ENCODE results near the gene PPP1R9A.

The PPP1R9A gene

DNA sequence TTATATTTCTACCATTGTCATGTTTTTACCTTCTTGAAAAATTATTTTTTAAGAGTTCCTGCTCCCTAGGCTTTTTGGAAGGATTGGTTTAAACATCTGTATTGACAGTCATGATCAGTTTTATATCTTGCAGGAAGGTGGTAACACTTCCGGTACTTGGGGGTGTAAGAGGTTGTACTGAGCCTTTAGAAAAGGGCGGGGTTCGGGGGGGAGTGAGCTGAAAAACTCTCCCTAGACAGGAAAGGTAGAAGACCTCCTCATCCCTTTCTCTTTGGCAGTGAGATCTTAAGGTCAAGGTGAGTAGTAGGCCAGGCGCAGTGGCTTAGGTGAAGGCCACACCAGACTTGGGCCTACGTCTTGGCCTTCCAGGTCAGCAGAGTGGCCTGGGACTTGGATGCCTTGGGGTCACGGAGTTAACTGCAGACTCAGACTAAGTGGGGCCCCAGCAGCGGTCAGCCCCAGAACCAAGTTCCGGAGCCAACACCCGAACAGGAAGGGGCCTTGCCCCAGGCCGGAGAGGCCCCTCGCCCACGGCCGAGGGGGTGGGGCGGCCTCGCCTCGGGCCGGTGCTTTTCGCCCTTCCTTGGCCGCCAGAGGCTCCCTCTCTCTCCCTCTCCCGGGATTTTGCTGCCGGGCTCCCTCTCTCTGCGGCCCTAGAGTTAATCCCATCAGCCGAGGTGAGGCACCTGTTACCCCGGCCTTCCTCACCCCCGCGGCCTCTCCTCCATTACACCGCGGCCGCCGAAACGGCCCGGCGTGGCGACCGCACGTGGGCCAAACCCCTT is at the start of gene PPP1R9A:
PPP1R9A (plus strand) TSS at position 569 of the 785 bp plus-strand sequence. CDS start 2,520 bp downstream, outside the sequence.
- TF ChIP-seq EZH2 (IDR thresholded peaks at IDR 0.05; ENCODE audit: borderline replicate concordance, low read depth, low read length, severe bottlenecking) (no peak), CTCF (IDR thresholded peaks at IDR 0.05; ENCODE audit: borderline replicate concordance, extremely low read depth, low read length, poor library complexity, severe bottlenecking) (no peak)
- H2AFZ ChIP-seq (ENCODE audit: low read depth, low read length): no peak within 1 kb of the TSS
- no peaks in the 10 kb centered on the region for H3K27me3 ChIP-seq (ENCODE audit: insufficient read depth, low read length, poor library complexity)
- H3K4me1 ChIP-seq (ENCODE audit: insufficient read depth, low read length): no peaks in the 10 kb centered on the region
- H4K20me1 ChIP-seq (ENCODE audit: insufficient read depth, low read length): no peaks in the 10 kb centered on the region
- no peaks in the 10 kb centered on the region for H3K79me2 ChIP-seq (ENCODE audit: insufficient read depth, low read length)
- no peak within 1 kb of the TSS for H3K4me2 ChIP-seq (ENCODE audit: insufficient read depth, low read length)
- H3K36me3 ChIP-seq (ENCODE audit: insufficient read depth, low read length): no peaks in the 10 kb centered on the region
- H3K27ac ChIP-seq (ENCODE audit: low read length): no peak within 1 kb of the TSS
- no peak for DNase-seq
- H3K9me3 ChIP-seq (ENCODE audit: insufficient read depth, low read length, severe bottlenecking): no peaks in the 10 kb centered on the region
- H3K9ac ChIP-seq (ENCODE audit: low read depth, low read length): no peak within 1 kb of the TSS
- H3K4me3 ChIP-seq (ENCODE audit: low read depth in 1 of 2, low read length in 2 of 2): no peak within 1 kb of the TSS
- ATAC-seq (ENCODE audit: insufficient read depth, low read depth): no peak

- Histone ChIP-seq H3K9ac (ENCODE audit: low read depth, low read length) (no peak overlapping the region), H3K4me1 (ENCODE audit: insufficient read depth, low read length) (no peaks in the 10 kb centered on the region), H3K9me3 (ENCODE audit: insufficient read depth, low read length, severe bottlenecking) (no peaks in the 10 kb centered on the region), H2AFZ (ENCODE audit: low read depth, low read length) (no peak overlapping the region), H3K36me3 (ENCODE audit: insufficient read depth, low read length) (no peaks in the 10 kb centered on the region), H3K4me2 (ENCODE audit: insufficient read depth, low read length) (no peak overlapping the region), H3K27me3 (ENCODE audit: insufficient read depth, low read length, poor library complexity) (no peaks in the 10 kb centered on the region), H3K27ac (ENCODE audit: low read length) (no peak overlapping the region), H3K79me2 (ENCODE audit: insufficient read depth, low read length) (no peaks in the 10 kb centered on the region), H4K20me1 (ENCODE audit: insufficient read depth, low read length) (no peaks in the 10 kb centered on the region), H3K4me3 (ENCODE audit: low read depth in 1 of 2, low read length in 2 of 2) (no peak overlapping the region)
- no peak for TF ChIP-seq CTCF (IDR thresholded peaks at IDR 0.05; ENCODE audit: borderline replicate concordance, extremely low read depth, low read length, poor library complexity, severe bottlenecking)
- no peak for TF ChIP-seq EZH2 (IDR thresholded peaks at IDR 0.05; ENCODE audit: borderline replicate concordance, low read depth, low read length, severe bottlenecking)
- DNase-seq: no peak
- ATAC-seq (ENCODE audit: insufficient read depth, low read depth): no peak
These were observed 36.3 kb upstream of the PPP1R9A start for GRCh38 chr7:94871132-94871531.

- TF ChIP-seq CTCF (IDR thresholded peaks at IDR 0.05; ENCODE audit: borderline replicate concordance, extremely low read depth, low read length, poor library complexity, severe bottlenecking) (no peak), EZH2 (IDR thresholded peaks at IDR 0.05; ENCODE audit: borderline replicate concordance, low read depth, low read length, severe bottlenecking) (no peak)
These were observed 34.2 kb upstream of the PPP1R9A start for GRCh38 chr7:94873239-94873638.

More at GRCh38 chr7:94873239-94873638, 34.2 kb upstream of the PPP1R9A start:
- Histone ChIP-seq H3K4me3 (ENCODE audit: low read depth in 1 of 2, low read length in 2 of 2) (no peak overlapping the region), H3K9ac (ENCODE audit: low read depth, low read length) (no peak overlapping the region), H4K20me1 (ENCODE audit: insufficient read depth, low read length) (no peaks in the 10 kb centered on the region), H3K4me1 (ENCODE audit: insufficient read depth, low read length) (no peaks in the 10 kb centered on the region), H2AFZ (ENCODE audit: low read depth, low read length) (no peak overlapping the region), H3K9me3 (ENCODE audit: insufficient read depth, low read length, severe bottlenecking) (peaks cover 3% of the 10 kb centered on the region), H3K27ac (ENCODE audit: low read length) (no peak overlapping the region), H3K27me3 (ENCODE audit: insufficient read depth, low read length, poor library complexity) (no peaks in the 10 kb centered on the region), H3K79me2 (ENCODE audit: insufficient read depth, low read length) (no peaks in the 10 kb centered on the region), H3K4me2 (ENCODE audit: insufficient read depth, low read length) (no peak overlapping the region), H3K36me3 (ENCODE audit: insufficient read depth, low read length) (no peaks in the 10 kb centered on the region)
- ATAC-seq (ENCODE audit: insufficient read depth, low read depth) (no peak), DNase-seq (no peak)
